ENCODE results near the gene DHX30.

DNA sequence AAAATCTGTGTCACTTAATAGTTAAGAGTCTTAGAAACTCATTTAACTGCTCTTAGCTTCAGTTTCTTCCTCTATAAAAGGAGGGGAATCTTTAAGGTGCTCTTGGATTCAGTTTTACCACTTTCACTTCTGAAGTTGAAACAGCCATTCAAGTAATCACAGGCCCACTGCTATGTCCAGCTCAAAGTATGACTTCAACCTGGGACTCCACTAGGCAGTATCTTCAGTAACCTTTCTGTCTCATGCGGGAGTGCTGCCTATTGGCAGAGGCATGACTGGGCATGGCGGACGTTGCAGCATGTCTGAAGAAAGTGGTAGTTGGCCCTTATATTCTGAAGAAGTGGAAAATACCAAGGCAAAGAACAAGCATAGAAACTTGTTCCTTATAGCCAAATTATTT, 92.3 kb downstream of the DHX30 start:
- TF ChIP-seq, protein P1, sequence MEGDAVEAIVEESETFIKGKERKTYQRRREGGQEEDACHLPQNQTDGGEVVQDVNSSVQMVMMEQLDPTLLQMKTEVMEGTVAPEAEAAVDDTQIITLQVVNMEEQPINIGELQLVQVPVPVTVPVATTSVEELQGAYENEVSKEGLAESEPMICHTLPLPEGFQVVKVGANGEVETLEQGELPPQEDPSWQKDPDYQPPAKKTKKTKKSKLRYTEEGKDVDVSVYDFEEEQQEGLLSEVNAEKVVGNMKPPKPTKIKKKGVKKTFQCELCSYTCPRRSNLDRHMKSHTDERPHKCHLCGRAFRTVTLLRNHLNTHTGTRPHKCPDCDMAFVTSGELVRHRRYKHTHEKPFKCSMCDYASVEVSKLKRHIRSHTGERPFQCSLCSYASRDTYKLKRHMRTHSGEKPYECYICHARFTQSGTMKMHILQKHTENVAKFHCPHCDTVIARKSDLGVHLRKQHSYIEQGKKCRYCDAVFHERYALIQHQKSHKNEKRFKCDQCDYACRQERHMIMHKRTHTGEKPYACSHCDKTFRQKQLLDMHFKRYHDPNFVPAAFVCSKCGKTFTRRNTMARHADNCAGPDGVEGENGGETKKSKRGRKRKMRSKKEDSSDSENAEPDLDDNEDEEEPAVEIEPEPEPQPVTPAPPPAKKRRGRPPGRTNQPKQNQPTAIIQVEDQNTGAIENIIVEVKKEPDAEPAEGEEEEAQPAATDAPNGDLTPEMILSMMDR (IDR thresholded peaks at IDR 0.05), result no peak
- TF ChIP-seq POLR2AphosphoS5 (IDR thresholded peaks at IDR 0.05) (no peak), POLR2A (IDR thresholded peaks at IDR 0.05) (no peak)

Measured in upper lobe of left lung (tissue), 4 donors.